Measurements from ENCODE around the gene LCE6A.

Gene LCE6A

DNA sequence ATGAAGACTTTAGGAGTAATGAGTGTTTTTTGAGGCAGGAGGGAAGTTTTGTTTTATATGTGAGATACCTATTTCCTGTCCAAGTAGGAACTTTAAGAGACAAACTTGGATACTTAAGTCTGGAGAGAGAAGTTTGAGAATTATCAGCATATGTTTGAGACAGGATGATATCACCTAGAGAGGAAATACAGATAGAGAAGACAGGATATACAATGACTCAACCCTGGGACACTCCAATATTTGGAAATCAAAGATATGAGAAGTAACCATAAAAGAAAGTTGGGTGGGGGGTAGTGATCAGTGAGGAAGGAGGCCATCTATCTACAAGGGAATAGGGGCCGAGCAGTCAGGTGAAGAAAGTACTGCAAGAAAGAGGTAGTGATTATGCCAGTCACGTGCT, 23.7 kb downstream of the LCE6A start:
- TF ChIP-seq EZH2phosphoT487 (IDR thresholded peaks at IDR 0.05; ENCODE audit: borderline replicate concordance): no peak
- TF ChIP-seq, protein P1, sequence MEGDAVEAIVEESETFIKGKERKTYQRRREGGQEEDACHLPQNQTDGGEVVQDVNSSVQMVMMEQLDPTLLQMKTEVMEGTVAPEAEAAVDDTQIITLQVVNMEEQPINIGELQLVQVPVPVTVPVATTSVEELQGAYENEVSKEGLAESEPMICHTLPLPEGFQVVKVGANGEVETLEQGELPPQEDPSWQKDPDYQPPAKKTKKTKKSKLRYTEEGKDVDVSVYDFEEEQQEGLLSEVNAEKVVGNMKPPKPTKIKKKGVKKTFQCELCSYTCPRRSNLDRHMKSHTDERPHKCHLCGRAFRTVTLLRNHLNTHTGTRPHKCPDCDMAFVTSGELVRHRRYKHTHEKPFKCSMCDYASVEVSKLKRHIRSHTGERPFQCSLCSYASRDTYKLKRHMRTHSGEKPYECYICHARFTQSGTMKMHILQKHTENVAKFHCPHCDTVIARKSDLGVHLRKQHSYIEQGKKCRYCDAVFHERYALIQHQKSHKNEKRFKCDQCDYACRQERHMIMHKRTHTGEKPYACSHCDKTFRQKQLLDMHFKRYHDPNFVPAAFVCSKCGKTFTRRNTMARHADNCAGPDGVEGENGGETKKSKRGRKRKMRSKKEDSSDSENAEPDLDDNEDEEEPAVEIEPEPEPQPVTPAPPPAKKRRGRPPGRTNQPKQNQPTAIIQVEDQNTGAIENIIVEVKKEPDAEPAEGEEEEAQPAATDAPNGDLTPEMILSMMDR (conservative IDR thresholded peaks at IDR 0.05; ENCODE audit: low read length): no peak
- H3F3A ChIP-seq (ENCODE audit: low read depth): no peaks in the 10 kb centered on the region
- no peaks in the 10 kb centered on the region for H3K9me2 ChIP-seq (replicated peaks; ENCODE audit: low read depth, low read length)
- H4K20me1 ChIP-seq (ENCODE audit: insufficient read depth, low read length, poor library complexity, severe bottlenecking): no peaks in the 10 kb centered on the region
- H3K4me3 ChIP-seq (ENCODE audit: low read length, poor library complexity, severe bottlenecking): no peak overlapping the region
- H3K4me2 ChIP-seq (ENCODE audit: low read depth, low read length, poor library complexity, severe bottlenecking): no peak overlapping the region
- no peaks in the 10 kb centered on the region for H3K27me3 ChIP-seq (ENCODE audit: insufficient read depth, low read length, poor library complexity, severe bottlenecking)
- H3K9ac ChIP-seq (ENCODE audit: low read depth, low read length, poor library complexity, severe bottlenecking): no peak overlapping the region
- H3K9me3 ChIP-seq (ENCODE audit: insufficient read depth, low read depth, low read length): no peaks in the 10 kb centered on the region
- no peaks in the 10 kb centered on the region for H3K79me2 ChIP-seq (ENCODE audit: insufficient read depth, low read length)
- no peak overlapping the region for H2AFZ ChIP-seq (ENCODE audit: low read length)
- H3K36me3 ChIP-seq (ENCODE audit: insufficient read depth, low read length): no peaks in the 10 kb centered on the region
- H3K4me1 ChIP-seq (ENCODE audit: insufficient read depth, low read length, poor library complexity, severe bottlenecking): no peaks in the 10 kb centered on the region

DNA sequence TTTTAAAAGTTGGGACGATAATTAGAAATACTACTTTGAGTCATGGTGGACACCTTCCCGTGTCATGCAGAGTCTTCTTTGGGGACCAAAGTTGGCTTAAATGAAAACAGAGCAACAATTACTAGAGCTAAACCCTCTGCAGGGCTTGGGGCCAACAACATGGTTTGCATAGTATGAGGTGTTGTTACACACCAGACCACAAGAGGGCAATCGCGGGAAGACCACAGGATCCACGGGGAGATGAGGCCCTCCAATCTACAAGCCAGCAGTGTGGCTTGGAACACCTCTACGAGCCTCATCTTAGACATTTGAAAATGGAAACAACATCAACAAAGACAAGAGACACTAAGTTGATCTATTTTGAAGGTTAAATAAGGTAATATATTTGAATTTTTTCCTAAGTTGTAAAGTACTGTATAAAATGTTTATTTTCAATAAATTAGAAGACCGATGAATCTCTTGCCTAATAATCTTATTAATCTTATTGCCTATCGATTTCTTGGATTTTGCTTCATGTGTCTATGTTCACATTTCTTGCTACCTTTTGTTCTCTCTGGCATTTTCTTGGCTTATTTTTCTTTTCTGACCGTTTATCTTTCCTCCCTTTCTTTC, 27.3 kb downstream of the LCE6A start:
- no peak overlapping the region for H3K9ac ChIP-seq (ENCODE audit: low read depth, low read length, poor library complexity, severe bottlenecking)
- no peak overlapping the region for H3K4me3 ChIP-seq (ENCODE audit: low read length, poor library complexity, severe bottlenecking)
- no peaks in the 10 kb centered on the region for H3K4me1 ChIP-seq (ENCODE audit: insufficient read depth, low read length, poor library complexity, severe bottlenecking)
- TF ChIP-seq, protein P1 (conservative IDR thresholded peaks at IDR 0.05; ENCODE audit: low read length): peak; percentile 85
- no peak for TF ChIP-seq EZH2phosphoT487 (IDR thresholded peaks at IDR 0.05; ENCODE audit: borderline replicate concordance)
- H4K20me1 ChIP-seq (ENCODE audit: insufficient read depth, low read length, poor library complexity, severe bottlenecking): no peaks in the 10 kb centered on the region
- no peak overlapping the region for H2AFZ ChIP-seq (ENCODE audit: low read length)
- H3K9me3 ChIP-seq (ENCODE audit: insufficient read depth, low read depth, low read length): no peaks in the 10 kb centered on the region
- no peaks in the 10 kb centered on the region for H3K79me2 ChIP-seq (ENCODE audit: insufficient read depth, low read length)
- H3K9me2 ChIP-seq (replicated peaks; ENCODE audit: low read depth, low read length): no peaks in the 10 kb centered on the region
- no peaks in the 10 kb centered on the region for H3K27me3 ChIP-seq (ENCODE audit: insufficient read depth, low read length, poor library complexity, severe bottlenecking)
- H3F3A ChIP-seq (ENCODE audit: low read depth): no peaks in the 10 kb centered on the region
- no peak overlapping the region for H3K4me2 ChIP-seq (ENCODE audit: low read depth, low read length, poor library complexity, severe bottlenecking)
- no peaks in the 10 kb centered on the region for H3K36me3 ChIP-seq (ENCODE audit: insufficient read depth, low read length)

DNA sequence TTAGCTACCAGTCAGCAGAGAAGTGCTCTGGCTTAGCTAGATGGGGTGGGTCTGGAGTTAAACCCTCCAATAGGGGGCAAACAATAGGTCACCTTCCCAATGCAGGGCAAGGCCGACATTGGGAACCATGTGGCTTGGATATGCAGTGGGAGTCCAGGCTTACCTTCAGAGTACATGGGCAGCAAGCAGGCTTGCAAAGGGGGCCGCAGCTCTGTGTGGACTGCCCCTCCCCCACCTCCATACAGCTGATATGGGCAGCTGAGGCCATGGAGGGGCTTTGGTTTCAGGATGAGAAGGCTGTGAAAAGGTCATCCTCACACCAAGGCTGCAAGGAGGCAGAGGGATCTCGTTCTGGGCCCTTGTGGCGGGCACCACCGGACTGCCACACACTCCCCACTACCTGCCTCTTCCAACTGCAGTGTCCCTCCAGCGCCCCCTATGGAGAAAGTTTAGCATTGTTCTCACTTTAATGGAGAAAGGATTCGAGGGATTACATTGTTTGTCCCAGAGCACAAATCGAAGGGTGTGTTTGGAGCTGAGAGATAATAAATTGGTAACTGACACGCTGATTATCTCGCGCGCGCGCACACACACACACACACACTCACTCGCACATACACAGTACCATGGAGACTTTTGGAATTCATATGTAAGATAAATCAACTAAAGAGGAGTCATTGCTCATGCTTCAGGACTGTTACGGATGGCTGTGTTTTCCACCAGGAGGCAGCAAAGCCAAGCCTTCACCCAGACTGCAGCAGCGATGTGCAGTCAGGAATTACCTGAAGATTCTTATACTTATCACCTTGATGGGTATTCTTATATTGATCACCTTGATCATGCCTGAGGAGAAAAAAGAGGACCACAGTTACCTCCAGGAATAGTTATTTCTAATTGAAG, 28.4 kb downstream of the LCE6A start:
- Histone ChIP-seq H3K79me2 (ENCODE audit: insufficient read depth, low read length) (no peaks in the 10 kb centered on the region), H3K36me3 (ENCODE audit: insufficient read depth, low read length) (no peaks in the 10 kb centered on the region), H4K20me1 (ENCODE audit: insufficient read depth, low read length, poor library complexity, severe bottlenecking) (no peaks in the 10 kb centered on the region), H3K9me2 (replicated peaks; ENCODE audit: low read depth, low read length) (no peaks in the 10 kb centered on the region), H3K4me2 (ENCODE audit: low read depth, low read length, poor library complexity, severe bottlenecking) (no peak overlapping the region), H3K4me3 (ENCODE audit: low read length, poor library complexity, severe bottlenecking) (no peak overlapping the region), H3K27me3 (ENCODE audit: insufficient read depth, low read length, poor library complexity, severe bottlenecking) (no peaks in the 10 kb centered on the region), H3K9me3 (ENCODE audit: insufficient read depth, low read depth, low read length) (no peaks in the 10 kb centered on the region), H3F3A (ENCODE audit: low read depth) (no peaks in the 10 kb centered on the region), H3K4me1 (ENCODE audit: insufficient read depth, low read length, poor library complexity, severe bottlenecking) (no peaks in the 10 kb centered on the region), H3K9ac (ENCODE audit: low read depth, low read length, poor library complexity, severe bottlenecking) (no peak overlapping the region), H2AFZ (ENCODE audit: low read length) (no peak overlapping the region)
- no peak for TF ChIP-seq EZH2phosphoT487 (IDR thresholded peaks at IDR 0.05; ENCODE audit: borderline replicate concordance)
- TF ChIP-seq, protein P1 (conservative IDR thresholded peaks at IDR 0.05; ENCODE audit: low read length): peak; percentile 82

Data from Loucy (cell line).